ENCODE measurements around the gene DISP3.

DNA sequence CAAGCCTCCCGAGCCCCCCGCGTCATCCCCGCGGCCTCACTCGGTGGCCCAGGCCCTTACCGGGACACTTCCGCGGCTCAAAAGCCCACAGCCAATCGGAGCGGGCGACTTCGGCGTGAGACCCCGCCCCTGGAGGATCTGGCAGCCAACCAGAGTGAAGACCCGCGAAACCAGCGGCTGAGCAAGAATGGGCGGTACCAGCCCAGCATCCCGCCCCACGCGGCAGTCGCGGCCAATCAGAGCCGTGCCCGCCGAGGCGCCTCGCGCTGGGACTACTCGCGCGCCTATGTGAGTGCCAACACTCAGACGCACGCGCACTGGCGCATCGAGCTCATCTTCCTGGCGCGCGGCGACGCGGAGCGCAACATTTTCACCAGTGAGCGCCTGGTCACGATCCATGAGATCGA lies 22.5 kb downstream of the DISP3 start:
- TF ChIP-seq CTCF (IDR thresholded peaks at IDR 0.05) (no peak), ZFX (IDR thresholded peaks at IDR 0.05; ENCODE audit: borderline replicate concordance) (no peak)

All from 22Rv1 (cell line).